Neural cell (in vitro differentiated cells): Measurements from ENCODE around the gene KCNIP4.

Experiments used
- EP300 ChIP-seq: fragments of 450-650 bp; conservative IDR thresholded peaks from 2 replicates; pipeline ENCODE4 v1.6.1; 2014; ENCODE audit warnings: antibody characterized with exemption, mild to moderate bottlenecking, moderate library complexity; ENCODE audit not compliant: poor library complexity, severe bottlenecking
- EZH2 ChIP-seq: fragments of 200-600, 300-800 bp; shearing (Covaris generic), sonication (generic); IDR thresholded peaks from 2 replicates; pipeline ENCODE4 v1.6.1; 2014; ENCODE audit warnings: antibody characterized with exemption, low read length, borderline replicate concordance, mild to moderate bottlenecking; ENCODE audit not compliant: insufficient read depth, poor library complexity, severe bottlenecking
- POLR2AphosphoS5 ChIP-seq: IDR thresholded peaks from 2 replicates; pipeline ENCODE4 v1.6.1; 2012
- SMC3 ChIP-seq: fragments of 450-650 bp; conservative IDR thresholded peaks from 2 replicates; pipeline ENCODE4 v1.6.1; 2014; ENCODE audit warnings: antibody characterized with exemption, mild to moderate bottlenecking, moderate library complexity; ENCODE audit not compliant: poor library complexity
- TF ChIP-seq, protein P1 (sequence below): fragments of 450-650 bp; IDR thresholded peaks from 2 replicates; pipeline ENCODE4 v1.5.1; 2014; ENCODE audit warnings: antibody characterized with exemption, mild to moderate bottlenecking, moderate library complexity; ENCODE audit not compliant: poor library complexity, severe bottlenecking
- TF ChIP-seq, protein P2 (sequence below): IDR thresholded peaks from 2 replicates; pipeline ENCODE4 v1.6.1; 2012; ENCODE audit warnings: borderline replicate concordance

DNA sequence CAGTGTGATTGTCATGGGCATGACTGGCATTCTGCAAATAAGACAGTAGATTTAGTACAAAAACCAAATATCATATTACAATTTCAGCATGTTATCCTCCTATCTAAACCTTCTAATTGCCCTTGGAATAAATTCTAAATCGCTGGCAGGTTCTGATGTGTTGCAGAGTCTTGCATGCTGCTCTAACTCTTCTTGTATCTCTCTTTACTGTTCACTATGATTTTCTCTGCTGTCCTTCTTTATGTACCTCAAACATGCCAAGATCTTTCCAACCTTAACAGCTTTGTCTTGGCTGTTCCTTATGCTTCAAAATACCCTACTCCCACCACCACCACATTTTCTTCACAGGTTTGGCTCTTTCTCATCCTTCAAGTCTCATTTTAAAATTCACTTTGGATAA lies 43.0 kb upstream of the KCNIP4 start:
- TF ChIP-seq POLR2AphosphoS5 (no peak), EZH2 (no peak), SMC3 (no peak), EP300 (no peak)
- TF ChIP-seq, protein P1, sequence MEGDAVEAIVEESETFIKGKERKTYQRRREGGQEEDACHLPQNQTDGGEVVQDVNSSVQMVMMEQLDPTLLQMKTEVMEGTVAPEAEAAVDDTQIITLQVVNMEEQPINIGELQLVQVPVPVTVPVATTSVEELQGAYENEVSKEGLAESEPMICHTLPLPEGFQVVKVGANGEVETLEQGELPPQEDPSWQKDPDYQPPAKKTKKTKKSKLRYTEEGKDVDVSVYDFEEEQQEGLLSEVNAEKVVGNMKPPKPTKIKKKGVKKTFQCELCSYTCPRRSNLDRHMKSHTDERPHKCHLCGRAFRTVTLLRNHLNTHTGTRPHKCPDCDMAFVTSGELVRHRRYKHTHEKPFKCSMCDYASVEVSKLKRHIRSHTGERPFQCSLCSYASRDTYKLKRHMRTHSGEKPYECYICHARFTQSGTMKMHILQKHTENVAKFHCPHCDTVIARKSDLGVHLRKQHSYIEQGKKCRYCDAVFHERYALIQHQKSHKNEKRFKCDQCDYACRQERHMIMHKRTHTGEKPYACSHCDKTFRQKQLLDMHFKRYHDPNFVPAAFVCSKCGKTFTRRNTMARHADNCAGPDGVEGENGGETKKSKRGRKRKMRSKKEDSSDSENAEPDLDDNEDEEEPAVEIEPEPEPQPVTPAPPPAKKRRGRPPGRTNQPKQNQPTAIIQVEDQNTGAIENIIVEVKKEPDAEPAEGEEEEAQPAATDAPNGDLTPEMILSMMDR = no peak
- TF ChIP-seq, protein P2, sequence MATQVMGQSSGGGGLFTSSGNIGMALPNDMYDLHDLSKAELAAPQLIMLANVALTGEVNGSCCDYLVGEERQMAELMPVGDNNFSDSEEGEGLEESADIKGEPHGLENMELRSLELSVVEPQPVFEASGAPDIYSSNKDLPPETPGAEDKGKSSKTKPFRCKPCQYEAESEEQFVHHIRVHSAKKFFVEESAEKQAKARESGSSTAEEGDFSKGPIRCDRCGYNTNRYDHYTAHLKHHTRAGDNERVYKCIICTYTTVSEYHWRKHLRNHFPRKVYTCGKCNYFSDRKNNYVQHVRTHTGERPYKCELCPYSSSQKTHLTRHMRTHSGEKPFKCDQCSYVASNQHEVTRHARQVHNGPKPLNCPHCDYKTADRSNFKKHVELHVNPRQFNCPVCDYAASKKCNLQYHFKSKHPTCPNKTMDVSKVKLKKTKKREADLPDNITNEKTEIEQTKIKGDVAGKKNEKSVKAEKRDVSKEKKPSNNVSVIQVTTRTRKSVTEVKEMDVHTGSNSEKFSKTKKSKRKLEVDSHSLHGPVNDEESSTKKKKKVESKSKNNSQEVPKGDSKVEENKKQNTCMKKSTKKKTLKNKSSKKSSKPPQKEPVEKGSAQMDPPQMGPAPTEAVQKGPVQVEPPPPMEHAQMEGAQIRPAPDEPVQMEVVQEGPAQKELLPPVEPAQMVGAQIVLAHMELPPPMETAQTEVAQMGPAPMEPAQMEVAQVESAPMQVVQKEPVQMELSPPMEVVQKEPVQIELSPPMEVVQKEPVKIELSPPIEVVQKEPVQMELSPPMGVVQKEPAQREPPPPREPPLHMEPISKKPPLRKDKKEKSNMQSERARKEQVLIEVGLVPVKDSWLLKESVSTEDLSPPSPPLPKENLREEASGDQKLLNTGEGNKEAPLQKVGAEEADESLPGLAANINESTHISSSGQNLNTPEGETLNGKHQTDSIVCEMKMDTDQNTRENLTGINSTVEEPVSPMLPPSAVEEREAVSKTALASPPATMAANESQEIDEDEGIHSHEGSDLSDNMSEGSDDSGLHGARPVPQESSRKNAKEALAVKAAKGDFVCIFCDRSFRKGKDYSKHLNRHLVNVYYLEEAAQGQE = no peak
